ENCODE measurements around the gene BBS2. TPM values are rescaled to one million over a fixed set of nuclear protein-coding genes. Genes with fewer than 3 reads are reported as not detected.

BBS2 gene
- total and polyA plus RNA-seq, 9 of the 15 experiments (the other 6 are each of a cell fraction or from before 2014, with no cell fraction given) = 4.2 to 22.7 (median 10.2) TPM

- no peak for TF ChIP-seq NR4A1 (CRISPR knock-in tag; IDR thresholded peaks at IDR 0.05)
- TF ChIP-seq NR4A1 (tag; IDR thresholded peaks at IDR 0.05) = peak; percentile 83; the same call in 1 of the 2 replicates
- no peak for TF ChIP-seq TCFL5 (CRISPR knock-in tag; conservative IDR thresholded peaks at IDR 0.05)
- no peak for TF ChIP-seq CBX8 (IDR thresholded peaks at IDR 0.05; ENCODE audit: borderline replicate concordance, extremely low read depth, low read depth, low read length, poor library complexity, severe bottlenecking)
- 0 out of 2 replicates have a peak, but pooled peaks have one; percentile 19 for TF ChIP-seq MECOM (CRISPR knock-in tag; IDR thresholded peaks at IDR 0.05)
- peak; percentile 77; the same call in 1 of the 2 replicates for TF ChIP-seq IRF9 (tag; IDR thresholded peaks at IDR 0.05)
- peak; percentile 99 for TF ChIP-seq MEF2D (tag; conservative IDR thresholded peaks at IDR 0.05; ENCODE audit: low read depth)
- TF ChIP-seq ZNF696 (CRISPR knock-in tag; conservative IDR thresholded peaks at IDR 0.05) = no peak
- TF ChIP-seq ZNF184 (CRISPR knock-in tag; IDR thresholded peaks at IDR 0.05) = no peak
- TF ChIP-seq, protein P1, sequence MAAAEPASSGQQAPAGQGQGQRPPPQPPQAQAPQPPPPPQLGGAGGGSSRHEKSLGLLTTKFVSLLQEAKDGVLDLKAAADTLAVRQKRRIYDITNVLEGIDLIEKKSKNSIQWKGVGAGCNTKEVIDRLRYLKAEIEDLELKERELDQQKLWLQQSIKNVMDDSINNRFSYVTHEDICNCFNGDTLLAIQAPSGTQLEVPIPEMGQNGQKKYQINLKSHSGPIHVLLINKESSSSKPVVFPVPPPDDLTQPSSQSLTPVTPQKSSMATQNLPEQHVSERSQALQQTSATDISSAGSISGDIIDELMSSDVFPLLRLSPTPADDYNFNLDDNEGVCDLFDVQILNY (CRISPR knock-in tag; IDR thresholded peaks at IDR 0.05) = no peak
Measured at GRCh38 chr16:56462064-56462796, 57.6 kb downstream of the BBS2 start (continued).

Data from K562 (cell line).